ENCODE results near the gene SGSM1. TPM values are rescaled to one million over a fixed set of nuclear protein-coding genes. Genes with fewer than 3 reads are reported as not detected.

SGSM1 gene
- total RNA-seq, 1 experiment from 2014 or later, result 4.3 TPM

- no peak for DNase-seq
- Mint-ChIP-seq H3K27me3 (ENCODE audit: low read depth) (no peaks in the 10 kb centered on the region), H3K9me3 (peaks cover 0 to 4% of the 10 kb centered on the region in 2 experiments; a peak in 1 of 5 replicates), H3K4me3 (no peak overlapping the region), H3K27ac (peak overlapping the region in 2 of 3 experiments; percentile 45 to 76; a peak in 4 of 7 replicates), H3K36me3 (ENCODE audit: insufficient read depth in 1 of 3, low read depth in 3 of 3) (peaks cover 4 to 22% (median 16%) of the 10 kb centered on the region in 3 experiments; a peak in 6 of 7 replicates), H3K4me1 (peaks cover 22 to 27% of the 10 kb centered on the region in 2 experiments)
- no peak overlapping the region for H2BK12ac ChIP-seq (ENCODE audit: insufficient read length, low read depth, low read length)
- H3K79me2 ChIP-seq (ENCODE audit: insufficient read depth, low read length), result no peaks in the 10 kb centered on the region
- H3K14ac ChIP-seq (ENCODE audit: insufficient read depth, low read length), result 0 out of 2 replicates have a peak overlapping the region, but pooled peaks have one; percentile 22
- H2AK5ac ChIP-seq (ENCODE audit: insufficient read length, low read length), result no peak overlapping the region
- H3K18ac ChIP-seq (ENCODE audit: insufficient read length, low read depth, low read length), result no peak overlapping the region
- no peak overlapping the region for H3K56ac ChIP-seq (ENCODE audit: insufficient read length, low read depth, low read length)
- no peak overlapping the region for H2BK5ac ChIP-seq (ENCODE audit: insufficient read length, low read length)
- no peaks in the 10 kb centered on the region for H3K79me1 ChIP-seq (ENCODE audit: insufficient read depth, low read depth, low read length, poor library complexity, severe bottlenecking)
- TF ChIP-seq CTCF (conservative IDR thresholded peaks at IDR 0.05), result no peak
- H3K23ac ChIP-seq (ENCODE audit: insufficient read length, low read depth, low read length), result no peak overlapping the region
- H2BK20ac ChIP-seq (ENCODE audit: low read depth, low read length, poor library complexity, severe bottlenecking), result no peak overlapping the region
- no peak overlapping the region for H3K9ac ChIP-seq (ENCODE audit: extremely low read depth, insufficient read length, low read length)
- H3K4me2 ChIP-seq (ENCODE audit: insufficient read depth, insufficient read length, low read length), result no peak overlapping the region
- H3K23me2 ChIP-seq (ENCODE audit: insufficient read length, low read depth, low read length, poor library complexity, severe bottlenecking), result no peaks in the 10 kb centered on the region
- WGBS (ENCODE audit: extremely low coverage, insufficient read length, low lambda C conversion rate), result no CpG with 5 or more reads among the region's 7 CpGs
- H4K5ac ChIP-seq (ENCODE audit: insufficient read length, low read depth, low read length), result no peak overlapping the region
- H3K4me1 ChIP-seq (ENCODE audit: insufficient read depth, low read length), result peaks cover 6% of the 10 kb centered on the region; the same call in 1 of the 2 replicates
- H2BK120ac ChIP-seq (ENCODE audit: low read depth, low read length, poor library complexity, severe bottlenecking), result no peak overlapping the region
- no peak overlapping the region for H3K27ac ChIP-seq (ENCODE audit: insufficient read length, low read depth, low read length)
- no peak overlapping the region for H4K91ac ChIP-seq (ENCODE audit: insufficient read length, low read depth, low read length)
- H3K9me3 ChIP-seq (ENCODE audit: control insufficient read depth, low read depth, low read length), result no peaks in the 10 kb centered on the region
- no peak overlapping the region for H3T11ph ChIP-seq (ENCODE audit: low read length)
- H3K27me3 ChIP-seq (ENCODE audit: insufficient read depth, low read length), result no peaks in the 10 kb centered on the region
- no peak overlapping the region for H4K8ac ChIP-seq (replicated peaks; ENCODE audit: insufficient read length, low read depth, low read length)
- no peak overlapping the region for H3K4ac ChIP-seq (ENCODE audit: low read depth, low read length)
- H2AFZ ChIP-seq (ENCODE audit: low read length), result no peak overlapping the region
- no peaks in the 10 kb centered on the region for H4K20me1 ChIP-seq (ENCODE audit: control insufficient read depth, insufficient read depth, insufficient read length)
- no peak overlapping the region for H2BK15ac ChIP-seq (ENCODE audit: low read depth, low read length)
Observed at GRCh38 chr22:24894998-24895397, 89.0 kb downstream of the SGSM1 start.
